Mesothelial cell of epicardium (in vitro differentiated cells): Measurements from ENCODE around the gene OR9A2. TPM values are rescaled to one million over a fixed set of nuclear protein-coding genes. Genes with fewer than 3 reads are reported as not detected.
"Not testable (repeated sequence)": the region's sequence is repeated elsewhere in the genome, so short reads cannot be mapped to it uniquely, and the experiment has no call there.

Experiments used
- DNase-seq, 2 experiments: peaks; one replicate each; pipeline ENCODE4 v3.0.0; 2021; ENCODE audit warnings: low spot score in 2 of 2; ENCODE audit not compliant: unreplicated experiment in 2 of 2
- H3K27ac Mint-ChIP-seq: 2 replicates; pipeline ENCODE4 v1.8.0; 2021; ENCODE audit warnings: mixed read lengths
- H3K27me3 Mint-ChIP-seq: 2 replicates; pipeline ENCODE4 v1.8.0; 2021; ENCODE audit warnings: low read depth, mixed read lengths
- H3K36me3 Mint-ChIP-seq: 2 replicates; pipeline ENCODE4 v1.8.0; 2021; ENCODE audit warnings: mixed read lengths
- H3K4me1 Mint-ChIP-seq: 2 replicates; pipeline ENCODE4 v1.8.0; 2021; ENCODE audit warnings: mixed read lengths
- H3K4me3 Mint-ChIP-seq: 2 replicates; pipeline ENCODE4 v1.8.0; 2021; ENCODE audit warnings: mild to moderate bottlenecking, moderate library complexity, mixed read lengths
- H3K9me3 Mint-ChIP-seq: 2 replicates; pipeline ENCODE4 v1.8.0; 2021; ENCODE audit warnings: mixed read lengths
- CTCF ChIP-seq: fragments of 200-600 bp; sonication (generic); IDR thresholded peaks from one replicate; pipeline ENCODE4 v1.5.0; 2021; ENCODE audit warnings: antibody characterized with exemption; ENCODE audit not compliant: unreplicated experiment
- total RNA-seq: library from RNA; stranded (reverse); gene quantifications from 3 replicates; pipeline ENCODE4 v1.2.1, GENCODE V29; 2021

The OR9A2 gene
- total RNA-seq, 1 donor from 2014 or later: 0.42 TPM

- Mint-ChIP-seq H3K4me1 (peaks cover 2% of the 10 kb centered on the region), H3K27me3 (peaks cover 5% of the 10 kb centered on the region), H3K4me3 (no peak overlapping the region), H3K27ac (no peak overlapping the region), H3K9me3 (peaks cover 23% of the 10 kb centered on the region), H3K36me3 (peaks cover 2% of the 10 kb centered on the region)
- no peak for DNase-seq
- TF ChIP-seq CTCF: no peak
Measured at GRCh38 chr7:142999793-143000192, 27.1 kb downstream of the OR9A2 start.

- no peak overlapping the region for H3K4me3 Mint-ChIP-seq
- no peak for TF ChIP-seq CTCF
- H3K36me3 Mint-ChIP-seq: peaks cover 2% of the 10 kb centered on the region
- H3K4me1 Mint-ChIP-seq: peaks cover 2% of the 10 kb centered on the region
- DNase-seq: no peak
- no peaks in the 10 kb centered on the region for H3K27me3 Mint-ChIP-seq
- H3K27ac Mint-ChIP-seq: no peak overlapping the region
- peaks cover 31% of the 10 kb centered on the region for H3K9me3 Mint-ChIP-seq
Measured at GRCh38 chr7:142998966-142999365, 28.0 kb downstream of the OR9A2 start.

GRCh38 chr7:142997456-142997989, 29.4 kb downstream of the OR9A2 start:
- Mint-ChIP-seq H3K27me3 (no peaks in the 10 kb centered on the region), H3K4me3 (no peak overlapping the region)

GRCh38 chr7:142992427-142992826, 34.5 kb downstream of the OR9A2 start:
- no peak for TF ChIP-seq CTCF
- DNase-seq: no peak
- Mint-ChIP-seq H3K4me3 (no peak overlapping the region), H3K9me3 (peaks cover 33% of the 10 kb centered on the region), H3K27me3 (no peaks in the 10 kb centered on the region), H3K27ac (no peak overlapping the region), H3K36me3 (no peaks in the 10 kb centered on the region), H3K4me1 (no peaks in the 10 kb centered on the region)

More at GRCh38 chr7:142997456-142997989, 29.4 kb downstream of the OR9A2 start:
- Mint-ChIP-seq H3K9me3 (peaks cover 38% of the 10 kb centered on the region), H3K36me3 (no peaks in the 10 kb centered on the region), H3K27ac (no peak overlapping the region), H3K4me1 (no peaks in the 10 kb centered on the region)
- DNase-seq: no peak
- no peak for TF ChIP-seq CTCF

- Mint-ChIP-seq H3K9me3 (peaks cover 33% of the 10 kb centered on the region), H3K27me3 (peaks cover 1% of the 10 kb centered on the region), H3K4me1 (no peaks in the 10 kb centered on the region), H3K4me3 (no peak overlapping the region), H3K27ac (no peak overlapping the region), H3K36me3 (no peaks in the 10 kb centered on the region)
- no peak for TF ChIP-seq CTCF
- DNase-seq: no peak
Measured at GRCh38 chr7:142984297-142984696, 42.6 kb downstream of the OR9A2 start.

GRCh38 chr7:142983825-142984224, 43.1 kb downstream of the OR9A2 start:
- Mint-ChIP-seq H3K4me1 (no peaks in the 10 kb centered on the region), H3K9me3 (peaks cover 38% of the 10 kb centered on the region), H3K36me3 (no peaks in the 10 kb centered on the region), H3K27me3 (peaks cover 1% of the 10 kb centered on the region), H3K27ac (no peak overlapping the region), H3K4me3 (no peak overlapping the region)
- TF ChIP-seq CTCF: no peak
- DNase-seq: no peak

GRCh38 chr7:142978402-142978801, 48.5 kb downstream of the OR9A2 start:
- not testable (repeated sequence) for H3K27me3 Mint-ChIP-seq, H3K36me3 Mint-ChIP-seq, H3K27ac Mint-ChIP-seq, DNase-seq, H3K4me1 Mint-ChIP-seq, H3K4me3 Mint-ChIP-seq
- H3K9me3 Mint-ChIP-seq: peaks cover 57% of the 10 kb centered on the region
